ENCODE measurements around the gene ANXA6. TPM values are rescaled to one million over a fixed set of nuclear protein-coding genes. Genes with fewer than 3 reads are reported as not detected.
A peak's percentile ranks its signal among the peaks of the same experiment; 100 is the strongest.

The ANXA6 gene
- total and polyA plus RNA-seq, 2 of the 4 experiments (the other 2 are of a cell fraction) = 355 to 610 TPM

GRCh38 chr5:151113651-151114050 is 43.9 kb downstream of the ANXA6 start:
- peaks cover 9 to 41% of the 10 kb centered on the region in 2 experiments for H3K79me1 ChIP-seq (ENCODE audit: low read depth in 1 of 2, low read length in 2 of 2)
- no peak overlapping the region for H3K4ac ChIP-seq (ENCODE audit: low read depth, low read length)
- no peak overlapping the region for H3K14ac ChIP-seq (replicated peaks; ENCODE audit: low read depth, low read length)
- H3K9me3 ChIP-seq (ENCODE audit: control insufficient read depth, insufficient read depth, low read length) = no peaks in the 10 kb centered on the region
- H3K18ac ChIP-seq (ENCODE audit: low read depth, low read length) = no peak overlapping the region
- peaks cover 62% of the 10 kb centered on the region for H3K36me3 ChIP-seq (ENCODE audit: control insufficient read depth, insufficient read depth, low read length)
- no peak overlapping the region for H2BK5ac ChIP-seq (ENCODE audit: low read depth, low read length, poor library complexity, severe bottlenecking)
- TF ChIP-seq RFX5 (IDR thresholded peaks at IDR 0.05; ENCODE audit: low read depth, low read length) (no peak), NFE2L2 (IDR thresholded peaks at IDR 0.05; ENCODE audit: low read depth, low read length) (no peak), BHLHE40 (IDR thresholded peaks at IDR 0.05; ENCODE audit: low read depth, low read length) (no peak), POLR2A (IDR thresholded peaks at IDR 0.05; ENCODE audit: low read depth, low read length) (no peak), FOS (IDR thresholded peaks at IDR 0.05; ENCODE audit: low read depth, low read length) (no peak), MXI1 (IDR thresholded peaks at IDR 0.05; ENCODE audit: borderline replicate concordance, low read depth, low read length) (no peak), CEBPB (IDR thresholded peaks at IDR 0.05; ENCODE audit: low read depth, low read length) (no peak), MAZ (IDR thresholded peaks at IDR 0.05; ENCODE audit: borderline replicate concordance, low read depth, low read length) (no peak), CTCF (conservative IDR thresholded peaks at IDR 0.05; ENCODE audit: low read depth, low read length) (no peak), CHD1 (IDR thresholded peaks at IDR 0.05; ENCODE audit: low read depth, low read length) (no peak), RCOR1 (IDR thresholded peaks at IDR 0.05; ENCODE audit: insufficient replicate concordance, low read length) (no peak), SMC3 (IDR thresholded peaks at IDR 0.05; ENCODE audit: low read depth, low read length) (no peak), RAD21 (IDR thresholded peaks at IDR 0.05; ENCODE audit: low read length) (no peak), MAFK (IDR thresholded peaks at IDR 0.05; ENCODE audit: low read depth, low read length) (no peak)
- TF ChIP-seq, protein P1, sequence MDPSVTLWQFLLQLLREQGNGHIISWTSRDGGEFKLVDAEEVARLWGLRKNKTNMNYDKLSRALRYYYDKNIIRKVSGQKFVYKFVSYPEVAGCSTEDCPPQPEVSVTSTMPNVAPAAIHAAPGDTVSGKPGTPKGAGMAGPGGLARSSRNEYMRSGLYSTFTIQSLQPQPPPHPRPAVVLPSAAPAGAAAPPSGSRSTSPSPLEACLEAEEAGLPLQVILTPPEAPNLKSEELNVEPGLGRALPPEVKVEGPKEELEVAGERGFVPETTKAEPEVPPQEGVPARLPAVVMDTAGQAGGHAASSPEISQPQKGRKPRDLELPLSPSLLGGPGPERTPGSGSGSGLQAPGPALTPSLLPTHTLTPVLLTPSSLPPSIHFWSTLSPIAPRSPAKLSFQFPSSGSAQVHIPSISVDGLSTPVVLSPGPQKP (IDR thresholded peaks at IDR 0.05; ENCODE audit: borderline replicate concordance, low read depth, low read length) = no peak
- TF ChIP-seq, protein P2, sequence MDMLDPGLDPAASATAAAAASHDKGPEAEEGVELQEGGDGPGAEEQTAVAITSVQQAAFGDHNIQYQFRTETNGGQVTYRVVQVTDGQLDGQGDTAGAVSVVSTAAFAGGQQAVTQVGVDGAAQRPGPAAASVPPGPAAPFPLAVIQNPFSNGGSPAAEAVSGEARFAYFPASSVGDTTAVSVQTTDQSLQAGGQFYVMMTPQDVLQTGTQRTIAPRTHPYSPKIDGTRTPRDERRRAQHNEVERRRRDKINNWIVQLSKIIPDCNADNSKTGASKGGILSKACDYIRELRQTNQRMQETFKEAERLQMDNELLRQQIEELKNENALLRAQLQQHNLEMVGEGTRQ (IDR thresholded peaks at IDR 0.05; ENCODE audit: low read depth, low read length) = no peak
- peaks cover 24% of the 10 kb centered on the region for H4K20me1 ChIP-seq (ENCODE audit: insufficient read depth, low read length)
- H4K5ac ChIP-seq (ENCODE audit: low read depth, low read length) = no peak overlapping the region
- no peak for DNase-seq
- BruUV-seq (replicated peaks) = TSS peak; percentile 18
- POLR2A ChIA-PET (ENCODE audit: unreplicated experiment) = no interaction called here
- no peak overlapping the region for H3K23ac ChIP-seq (ENCODE audit: low read depth, low read length)
- WGBS, 2 experiments (ENCODE audit: extremely low coverage in 2 of 2, insufficient read length in 1 of 2) = 55% methylated on average over 3 of the region's 3 CpGs; no CpG with 5 or more reads in 1 of the 2 experiments
- peaks cover 3% of the 10 kb centered on the region for H3K4me1 ChIP-seq (ENCODE audit: control insufficient read depth, insufficient read depth, low read length)
- H2AK5ac ChIP-seq (ENCODE audit: low read depth, low read length) = no peak overlapping the region
- in situ Hi-C loops (cut with MboI; ENCODE audit: low sequenced_read_pairs) (no loop called here), intact Hi-C loops (cut with micrococcal nuclease) (no loop called here), dilution Hi-C loops (cut with HindIII; ENCODE audit: low sequenced_read_pairs, unreplicated experiment) (no loop called here)
- no peak overlapping the region for H3K4me2 ChIP-seq (ENCODE audit: low read depth, low read length)
- CTCF ChIA-PET = interaction anchor here (0.6 to 4.1 kb wide), 2 partner anchors 61 to 121 kb away, joined by 3 to 61 read pairs; no protein-coding TSS in a partner anchor
- peaks cover 2% of the 10 kb centered on the region for H3K9me1 ChIP-seq (ENCODE audit: insufficient read depth, low read length)
- no peak overlapping the region for H2BK15ac ChIP-seq (ENCODE audit: low read depth, low read length)
- H2AFZ ChIP-seq (replicated peaks; ENCODE audit: low read length, poor library complexity) = no peak overlapping the region
- no peak overlapping the region for H4K91ac ChIP-seq (ENCODE audit: insufficient read depth, low read depth, low read length)
- no peak overlapping the region for H4K8ac ChIP-seq (ENCODE audit: low read depth in 2 of 2, low read length in 2 of 2)
- ATAC-seq (ENCODE audit: low read depth) = no peak
- no peak overlapping the region for H3K4me3 ChIP-seq (ENCODE audit: insufficient read depth, low read depth, low read length)
- no peaks in the 10 kb centered on the region for H3K27me3 ChIP-seq (ENCODE audit: control insufficient read depth, insufficient read depth, low read length)
- H3K9ac ChIP-seq (ENCODE audit: low read depth, low read length) = no peak overlapping the region
- H3K56ac ChIP-seq (ENCODE audit: extremely low read depth, insufficient read depth, low read length) = no peak overlapping the region
- no peak overlapping the region for H2BK120ac ChIP-seq (ENCODE audit: low read depth, low read length)
- H2BK20ac ChIP-seq (ENCODE audit: low read depth, low read length) = no peak overlapping the region
- no peak overlapping the region for H2AK9ac ChIP-seq (replicated peaks; ENCODE audit: low read depth, low read length, poor library complexity)
- no peak overlapping the region for H3K27ac ChIP-seq (ENCODE audit: insufficient read depth, low read length)

Measured in IMR-90 (cell line).